Measurements from ENCODE around the gene TLE5. TPM values are rescaled to one million over a fixed set of nuclear protein-coding genes. Genes with fewer than 3 reads are reported as not detected.
A peak's percentile ranks its signal among the peaks of the same experiment; 100 is the strongest.

TLE5 gene
- total and polyA plus RNA-seq, 2 of the 4 experiments (the other 2 are of a cell fraction) = 119 to 407 TPM

- Histone ChIP-seq H2BK15ac (ENCODE audit: low read depth, low read length) (no peak overlapping the region), H3K4ac (ENCODE audit: low read depth, low read length) (no peak overlapping the region), H2BK20ac (ENCODE audit: low read depth, low read length) (no peak overlapping the region), H2BK120ac (ENCODE audit: low read depth, low read length) (no peak overlapping the region), H3K4me2 (ENCODE audit: low read depth, low read length) (no peak overlapping the region), H4K20me1 (ENCODE audit: insufficient read depth, low read length) (no peaks in the 10 kb centered on the region), H3K36me3 (ENCODE audit: control insufficient read depth, insufficient read depth, low read length) (no peaks in the 10 kb centered on the region), H3K9me1 (ENCODE audit: insufficient read depth, low read length) (no peaks in the 10 kb centered on the region), H3K9me3 (ENCODE audit: control insufficient read depth, insufficient read depth, low read length) (no peaks in the 10 kb centered on the region), H4K8ac (ENCODE audit: low read depth in 2 of 2, low read length in 2 of 2) (peak overlapping the region in 1 of 2 experiments; percentile 95; a peak in 2 of 4 replicates), H2AK5ac (ENCODE audit: low read depth, low read length) (peak overlapping the region; percentile 54; the same call in 1 of the 2 replicates), H2AFZ (replicated peaks; ENCODE audit: low read length, poor library complexity) (peak overlapping the region; percentile 11), H3K4me3 (ENCODE audit: insufficient read depth, low read depth, low read length) (no peak overlapping the region), H3K23ac (ENCODE audit: low read depth, low read length) (no peak overlapping the region), H3K79me1 (ENCODE audit: low read depth in 1 of 2, low read length in 2 of 2) (peaks cover 0 to 3% of the 10 kb centered on the region in 2 experiments; a peak in 1 of 4 replicates), H2BK5ac (ENCODE audit: low read depth, low read length, poor library complexity, severe bottlenecking) (no peak overlapping the region), H3K56ac (ENCODE audit: extremely low read depth, insufficient read depth, low read length) (no peak overlapping the region), H3K14ac (replicated peaks; ENCODE audit: low read depth, low read length) (no peak overlapping the region), H3K4me1 (ENCODE audit: control insufficient read depth, insufficient read depth, low read length) (peaks cover 12% of the 10 kb centered on the region), H3K27ac (ENCODE audit: insufficient read depth, low read length) (no peak overlapping the region), H2AK9ac (replicated peaks; ENCODE audit: low read depth, low read length, poor library complexity) (peak overlapping the region; percentile 45), H4K91ac (ENCODE audit: insufficient read depth, low read depth, low read length) (no peak overlapping the region), H3K18ac (ENCODE audit: low read depth, low read length) (no peak overlapping the region), H3K27me3 (ENCODE audit: control insufficient read depth, insufficient read depth, low read length) (peaks cover 20% of the 10 kb centered on the region), H4K5ac (ENCODE audit: low read depth, low read length) (no peak overlapping the region), H3K9ac (ENCODE audit: low read depth, low read length) (no peak overlapping the region)
- dilution Hi-C loops (cut with HindIII; ENCODE audit: low sequenced_read_pairs, unreplicated experiment) = no loop called here
- no peak for DNase-seq
- ChIA-PET POLR2A (ENCODE audit: unreplicated experiment) (no interaction called here), CTCF (no interaction called here)
- BruUV-seq (replicated peaks) = no TSS peak
- TF ChIP-seq, protein P1, sequence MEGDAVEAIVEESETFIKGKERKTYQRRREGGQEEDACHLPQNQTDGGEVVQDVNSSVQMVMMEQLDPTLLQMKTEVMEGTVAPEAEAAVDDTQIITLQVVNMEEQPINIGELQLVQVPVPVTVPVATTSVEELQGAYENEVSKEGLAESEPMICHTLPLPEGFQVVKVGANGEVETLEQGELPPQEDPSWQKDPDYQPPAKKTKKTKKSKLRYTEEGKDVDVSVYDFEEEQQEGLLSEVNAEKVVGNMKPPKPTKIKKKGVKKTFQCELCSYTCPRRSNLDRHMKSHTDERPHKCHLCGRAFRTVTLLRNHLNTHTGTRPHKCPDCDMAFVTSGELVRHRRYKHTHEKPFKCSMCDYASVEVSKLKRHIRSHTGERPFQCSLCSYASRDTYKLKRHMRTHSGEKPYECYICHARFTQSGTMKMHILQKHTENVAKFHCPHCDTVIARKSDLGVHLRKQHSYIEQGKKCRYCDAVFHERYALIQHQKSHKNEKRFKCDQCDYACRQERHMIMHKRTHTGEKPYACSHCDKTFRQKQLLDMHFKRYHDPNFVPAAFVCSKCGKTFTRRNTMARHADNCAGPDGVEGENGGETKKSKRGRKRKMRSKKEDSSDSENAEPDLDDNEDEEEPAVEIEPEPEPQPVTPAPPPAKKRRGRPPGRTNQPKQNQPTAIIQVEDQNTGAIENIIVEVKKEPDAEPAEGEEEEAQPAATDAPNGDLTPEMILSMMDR (conservative IDR thresholded peaks at IDR 0.05; ENCODE audit: low read depth, low read length) = no peak
- TF ChIP-seq, protein P2, sequence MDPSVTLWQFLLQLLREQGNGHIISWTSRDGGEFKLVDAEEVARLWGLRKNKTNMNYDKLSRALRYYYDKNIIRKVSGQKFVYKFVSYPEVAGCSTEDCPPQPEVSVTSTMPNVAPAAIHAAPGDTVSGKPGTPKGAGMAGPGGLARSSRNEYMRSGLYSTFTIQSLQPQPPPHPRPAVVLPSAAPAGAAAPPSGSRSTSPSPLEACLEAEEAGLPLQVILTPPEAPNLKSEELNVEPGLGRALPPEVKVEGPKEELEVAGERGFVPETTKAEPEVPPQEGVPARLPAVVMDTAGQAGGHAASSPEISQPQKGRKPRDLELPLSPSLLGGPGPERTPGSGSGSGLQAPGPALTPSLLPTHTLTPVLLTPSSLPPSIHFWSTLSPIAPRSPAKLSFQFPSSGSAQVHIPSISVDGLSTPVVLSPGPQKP (IDR thresholded peaks at IDR 0.05; ENCODE audit: borderline replicate concordance, low read depth, low read length) = no peak
- TF ChIP-seq MXI1 (IDR thresholded peaks at IDR 0.05; ENCODE audit: borderline replicate concordance, low read depth, low read length) = no peak
- no peak for TF ChIP-seq POLR2A (IDR thresholded peaks at IDR 0.05; ENCODE audit: low read depth, low read length)
- no peak for TF ChIP-seq RCOR1 (IDR thresholded peaks at IDR 0.05; ENCODE audit: insufficient replicate concordance, low read length)
- TF ChIP-seq CHD1 (IDR thresholded peaks at IDR 0.05; ENCODE audit: low read depth, low read length) = no peak
- intact Hi-C loops (cut with micrococcal nuclease) = loop anchor here (2.0 kb wide), 1 partner anchor 57 kb away; the partner anchor contains the start of gene TLE6
- in situ Hi-C loops (cut with MboI; ENCODE audit: low sequenced_read_pairs) = no loop called here
- WGBS, 2 experiments (ENCODE audit: extremely low coverage in 2 of 2, insufficient read length in 1 of 2) = 37% methylated on average over 6 of the region's 11 CpGs; no CpG with 5 or more reads in 1 of the 2 experiments
- no peak for ATAC-seq (ENCODE audit: low read depth)
These were observed 28.5 kb downstream of the TLE5 start for GRCh38 chr19:3033595-3034405.

Measured in IMR-90 (cell line).